Neural progenitor cell (in vitro differentiated cells): ENCODE measurements around the gene FAM174C.

ENCODE experiments used
- EZH2 ChIP-seq: fragments of 200-600 bp; sonication (generic); IDR thresholded peaks from 2 replicates; pipeline ENCODE4 v1.6.1; 2017; ENCODE audit warnings: antibody characterized with exemption, mild to moderate bottlenecking, moderate library complexity
- TF ChIP-seq, protein P1 (sequence below): fragments of 200-600 bp; sonication (generic); IDR thresholded peaks from 2 replicates; pipeline ENCODE4 v1.5.1; 2017; ENCODE audit warnings: antibody characterized with exemption, mild to moderate bottlenecking

GRCh38 chr19:1241417-1242095 is 33.8 kb upstream of the FAM174C start, which contains the start of gene ATP5F1D:
- TF ChIP-seq, protein P1, sequence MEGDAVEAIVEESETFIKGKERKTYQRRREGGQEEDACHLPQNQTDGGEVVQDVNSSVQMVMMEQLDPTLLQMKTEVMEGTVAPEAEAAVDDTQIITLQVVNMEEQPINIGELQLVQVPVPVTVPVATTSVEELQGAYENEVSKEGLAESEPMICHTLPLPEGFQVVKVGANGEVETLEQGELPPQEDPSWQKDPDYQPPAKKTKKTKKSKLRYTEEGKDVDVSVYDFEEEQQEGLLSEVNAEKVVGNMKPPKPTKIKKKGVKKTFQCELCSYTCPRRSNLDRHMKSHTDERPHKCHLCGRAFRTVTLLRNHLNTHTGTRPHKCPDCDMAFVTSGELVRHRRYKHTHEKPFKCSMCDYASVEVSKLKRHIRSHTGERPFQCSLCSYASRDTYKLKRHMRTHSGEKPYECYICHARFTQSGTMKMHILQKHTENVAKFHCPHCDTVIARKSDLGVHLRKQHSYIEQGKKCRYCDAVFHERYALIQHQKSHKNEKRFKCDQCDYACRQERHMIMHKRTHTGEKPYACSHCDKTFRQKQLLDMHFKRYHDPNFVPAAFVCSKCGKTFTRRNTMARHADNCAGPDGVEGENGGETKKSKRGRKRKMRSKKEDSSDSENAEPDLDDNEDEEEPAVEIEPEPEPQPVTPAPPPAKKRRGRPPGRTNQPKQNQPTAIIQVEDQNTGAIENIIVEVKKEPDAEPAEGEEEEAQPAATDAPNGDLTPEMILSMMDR = no peak
- TF ChIP-seq EZH2 = no peak
